GM12892 (cell line): ENCODE data around the gene CHURC1.

Source experiments
- POLR2A ChIP-seq: IDR thresholded peaks from 2 replicates; pipeline ENCODE4 v1.6.1; 2011; ENCODE audit warnings: low read depth, low read length, control low read depth
- POLR2AphosphoS5 ChIP-seq: IDR thresholded peaks from 2 replicates; pipeline ENCODE4 v1.6.1; 2011; ENCODE audit warnings: low read depth, low read length, control low read depth

- TF ChIP-seq POLR2AphosphoS5 (no peak), POLR2A (no peak)
These were observed 44.5 kb downstream of the CHURC1 start for GRCh38 chr14:64958743-64959142.
